ENCODE measurements around the gene TEX14. TPM values are rescaled to one million over a fixed set of nuclear protein-coding genes. Genes with fewer than 3 reads are reported as not detected.

TEX14 gene
- total and polyA plus RNA-seq, 7 experiments from 2014 or later: 0.17 to 2.4 (median 0.54) TPM; not detected in 2

GRCh38 chr17:58591455-58591854 lies 100.4 kb downstream of the TEX14 start:
- Histone ChIP-seq H3K27ac (ENCODE audit: low read depth, low read length) (no peak overlapping the region), H3K27me3 (ENCODE audit: control insufficient read depth in 2 of 2, insufficient read depth in 2 of 2, low read length in 2 of 2) (no peaks in the 10 kb centered on the region), H3K9me3 (ENCODE audit: control insufficient read depth in 2 of 3, low read length in 3 of 3) (no peaks in the 10 kb centered on the region), H3K4me1 (ENCODE audit: control insufficient read depth in 2 of 2, insufficient read depth in 2 of 2, low read length in 2 of 2) (no peaks in the 10 kb centered on the region), H3K4me3 (ENCODE audit: low read length) (no peak overlapping the region), H3K36me3 (ENCODE audit: control insufficient read depth in 2 of 3, insufficient read depth in 3 of 3, low read length in 3 of 3) (no peaks in the 10 kb centered on the region)
- ATAC-seq: no peak
- intact Hi-C loops (cut with micrococcal nuclease): no loop called here
- Mint-ChIP-seq H3K36me3 (no peaks in the 10 kb centered on the region), H3K27me3 (no peaks in the 10 kb centered on the region), H3K27ac (no peak overlapping the region), H3K4me1 (peaks cover 0 to 2% (median 0%) of the 10 kb centered on the region in 7 donors), H3K9me3 (no peaks in the 10 kb centered on the region), H3K4me3 (no peak overlapping the region)
- CTCF ChIA-PET: no interaction called here
- no peak for DNase-seq
- POLR2A ChIA-PET: no interaction called here

GRCh38 chr17:58590377-58590776 lies 101.5 kb downstream of the TEX14 start:
- Histone ChIP-seq H3K36me3 (ENCODE audit: control insufficient read depth in 2 of 3, insufficient read depth in 3 of 3, low read length in 3 of 3) (no peaks in the 10 kb centered on the region), H3K4me3 (ENCODE audit: low read length) (no peak overlapping the region), H3K27me3 (ENCODE audit: control insufficient read depth in 2 of 2, insufficient read depth in 2 of 2, low read length in 2 of 2) (no peaks in the 10 kb centered on the region), H3K9me3 (ENCODE audit: control insufficient read depth in 2 of 3, low read length in 3 of 3) (no peaks in the 10 kb centered on the region), H3K27ac (ENCODE audit: low read depth, low read length) (no peak overlapping the region), H3K4me1 (ENCODE audit: control insufficient read depth in 2 of 2, insufficient read depth in 2 of 2, low read length in 2 of 2) (no peaks in the 10 kb centered on the region)
- Mint-ChIP-seq H3K9me3 (no peaks in the 10 kb centered on the region), H3K4me3 (no peak overlapping the region), H3K27me3 (peaks cover 0 to 4% (median 0%) of the 10 kb centered on the region in 5 donors), H3K36me3 (no peaks in the 10 kb centered on the region), H3K27ac (no peak overlapping the region), H3K4me1 (peaks cover 0 to 2% (median 0%) of the 10 kb centered on the region in 7 donors)
- ATAC-seq (no peak), DNase-seq (no peak)
- POLR2A ChIA-PET: no interaction called here
- intact Hi-C loops (cut with micrococcal nuclease): no loop called here
- CTCF ChIA-PET: no interaction called here

- no peaks in the 10 kb centered on the region for H3K36me3 ChIP-seq (ENCODE audit: control insufficient read depth in 2 of 3, insufficient read depth in 3 of 3, low read length in 3 of 3)
- ChIA-PET POLR2A (interaction anchor here (0.7 to 1.7 kb wide), 4 partner anchors 43 to 417 kb away, joined by 3 to 6 read pairs (median 4); no protein-coding TSS in a partner anchor), CTCF (interaction anchor here (0.6 to 2.1 kb wide), 10 partner anchors 9 to 418 kb away, joined by 3 to 12 read pairs (median 4); partner anchors contain the start of gene MTMR4)
- no peaks in the 10 kb centered on the region for H3K9me3 Mint-ChIP-seq
- H3K9me3 ChIP-seq (ENCODE audit: control insufficient read depth in 2 of 3, low read length in 3 of 3): no peaks in the 10 kb centered on the region
- no peak overlapping the region for H3K27ac ChIP-seq (ENCODE audit: low read depth, low read length)
- no peak overlapping the region for H3K4me3 ChIP-seq (ENCODE audit: low read length)
- no peak overlapping the region for H3K27ac Mint-ChIP-seq
- H3K36me3 Mint-ChIP-seq: no peaks in the 10 kb centered on the region
- DNase-seq (peak; percentile 16 to 60 (median 46)), ATAC-seq (peak; percentile 86)
- no peaks in the 10 kb centered on the region for H3K4me1 ChIP-seq (ENCODE audit: control insufficient read depth in 2 of 2, insufficient read depth in 2 of 2, low read length in 2 of 2)
- no peaks in the 10 kb centered on the region for H3K27me3 ChIP-seq (ENCODE audit: control insufficient read depth in 2 of 2, insufficient read depth in 2 of 2, low read length in 2 of 2)
- peaks cover 0 to 5% (median 3%) of the 10 kb centered on the region in 5 donors for H3K27me3 Mint-ChIP-seq
- peaks cover 0 to 2% (median 0%) of the 10 kb centered on the region in 7 donors for H3K4me1 Mint-ChIP-seq
- intact Hi-C loops (cut with micrococcal nuclease): loop anchor here (1.0 to 10.0 kb wide), 8 partner anchors 44 to 418 kb away; partner anchors contain the start of genes RAD51C (in 2 of the 2) and TEX14 (in 2 of the 2)
- no peak overlapping the region for H3K4me3 Mint-ChIP-seq
Measured at GRCh38 chr17:58587713-58588117, 104.1 kb downstream of the TEX14 start.

GRCh38 chr17:58586009-58586644 lies 105.7 kb downstream of the TEX14 start:
- no peak overlapping the region for H3K4me3 ChIP-seq (ENCODE audit: low read length)
- Mint-ChIP-seq H3K4me1 (peaks cover 0 to 2% (median 0%) of the 10 kb centered on the region in 7 donors), H3K27ac (no peak overlapping the region), H3K9me3 (no peaks in the 10 kb centered on the region), H3K27me3 (peaks cover 0 to 5% (median 3%) of the 10 kb centered on the region in 5 donors), H3K4me3 (no peak overlapping the region), H3K36me3 (no peaks in the 10 kb centered on the region)
- DNase-seq: no peak
- H3K4me1 ChIP-seq (ENCODE audit: control insufficient read depth in 2 of 2, insufficient read depth in 2 of 2, low read length in 2 of 2): no peaks in the 10 kb centered on the region
- no peaks in the 10 kb centered on the region for H3K9me3 ChIP-seq (ENCODE audit: control insufficient read depth in 2 of 3, low read length in 3 of 3)
- H3K36me3 ChIP-seq (ENCODE audit: control insufficient read depth in 2 of 3, insufficient read depth in 3 of 3, low read length in 3 of 3): no peaks in the 10 kb centered on the region
- ChIA-PET POLR2A (no interaction called here), CTCF (interaction anchor here (1.4 to 2.4 kb wide), 2 partner anchors 16 to 419 kb away, joined by 3 to 12 read pairs; no protein-coding TSS in a partner anchor)
- H3K27ac ChIP-seq (ENCODE audit: low read depth, low read length): no peak overlapping the region
- H3K27me3 ChIP-seq (ENCODE audit: control insufficient read depth in 2 of 2, insufficient read depth in 2 of 2, low read length in 2 of 2): no peaks in the 10 kb centered on the region
- intact Hi-C loops (cut with micrococcal nuclease): loop anchor here (2.0 to 10.0 kb wide), 3 partner anchors 67 to 109 kb away; partner anchors contain the start of genes RAD51C (in 2 of the 2) and TEX14 (in 2 of the 2)
- ATAC-seq: no peak

- Histone ChIP-seq H3K27ac (ENCODE audit: low read depth, low read length) (no peak overlapping the region), H3K4me1 (ENCODE audit: control insufficient read depth in 2 of 2, insufficient read depth in 2 of 2, low read length in 2 of 2) (no peaks in the 10 kb centered on the region), H3K27me3 (ENCODE audit: control insufficient read depth in 2 of 2, insufficient read depth in 2 of 2, low read length in 2 of 2) (no peaks in the 10 kb centered on the region), H3K36me3 (ENCODE audit: control insufficient read depth in 2 of 3, insufficient read depth in 3 of 3, low read length in 3 of 3) (no peaks in the 10 kb centered on the region), H3K4me3 (ENCODE audit: low read length) (no peak overlapping the region), H3K9me3 (ENCODE audit: control insufficient read depth in 2 of 3, low read length in 3 of 3) (no peaks in the 10 kb centered on the region)
- no peak overlapping the region for H3K4me3 Mint-ChIP-seq
- H3K9me3 Mint-ChIP-seq: no peaks in the 10 kb centered on the region
- H3K4me1 Mint-ChIP-seq: peaks cover 0 to 2% (median 0%) of the 10 kb centered on the region in 7 donors
- CTCF ChIA-PET: interaction anchor here (1.4 to 2.4 kb wide), 2 partner anchors 16 to 420 kb away, joined by 3 to 12 read pairs; no protein-coding TSS in a partner anchor
- H3K27me3 Mint-ChIP-seq: peaks cover 0 to 5% (median 3%) of the 10 kb centered on the region in 5 donors
- POLR2A ChIA-PET: interaction anchor here (0.6 kb wide), 1 partner anchor 68 kb away, joined by 3 read pairs; no protein-coding TSS in a partner anchor
- no peak for ATAC-seq
- no peak overlapping the region for H3K27ac Mint-ChIP-seq
- no peak for DNase-seq
- no peaks in the 10 kb centered on the region for H3K36me3 Mint-ChIP-seq
- intact Hi-C loops (cut with micrococcal nuclease): loop anchor here (5.0 to 10.0 kb wide), 2 partner anchors 107 to 109 kb away; partner anchors contain the start of genes RAD51C (in 2 of the 2) and TEX14 (in 2 of the 2)
Measured at GRCh38 chr17:58585554-58585953, 106.3 kb downstream of the TEX14 start.

- no peaks in the 10 kb centered on the region for H3K36me3 Mint-ChIP-seq
- Histone ChIP-seq H3K27ac (ENCODE audit: low read depth, low read length) (no peak overlapping the region), H3K36me3 (ENCODE audit: control insufficient read depth in 2 of 3, insufficient read depth in 3 of 3, low read length in 3 of 3) (no peaks in the 10 kb centered on the region), H3K4me3 (ENCODE audit: low read length) (no peak overlapping the region), H3K9me3 (ENCODE audit: control insufficient read depth in 2 of 3, low read length in 3 of 3) (no peaks in the 10 kb centered on the region), H3K4me1 (ENCODE audit: control insufficient read depth in 2 of 2, insufficient read depth in 2 of 2, low read length in 2 of 2) (no peaks in the 10 kb centered on the region), H3K27me3 (ENCODE audit: control insufficient read depth in 2 of 2, insufficient read depth in 2 of 2, low read length in 2 of 2) (no peaks in the 10 kb centered on the region)
- intact Hi-C loops (cut with micrococcal nuclease): loop anchor here in 1 of 2 donors (10.0 kb wide), 1 partner anchor 111 kb away; the partner anchor contains the start of genes RAD51C and TEX14
- DNase-seq: no peak
- no peak overlapping the region for H3K27ac Mint-ChIP-seq
- ChIA-PET POLR2A (no interaction called here), CTCF (interaction anchor here (0.7 kb wide), 1 partner anchor 130 kb away, joined by 3 read pairs; no protein-coding TSS in a partner anchor)
- no peak overlapping the region for H3K4me3 Mint-ChIP-seq
- no peaks in the 10 kb centered on the region for H3K9me3 Mint-ChIP-seq
- ATAC-seq: no peak
- H3K4me1 Mint-ChIP-seq: peaks cover 0 to 2% (median 0%) of the 10 kb centered on the region in 7 donors
- H3K27me3 Mint-ChIP-seq: peaks cover 0 to 12% (median 3%) of the 10 kb centered on the region in 5 donors
Measured at GRCh38 chr17:58583486-58583885, 108.4 kb downstream of the TEX14 start.
